Tongue (tissue), 2 donors: ENCODE results near the gene NXF3. TPM values are rescaled to one million over a fixed set of nuclear protein-coding genes. Genes with fewer than 3 reads are reported as not detected.
"Not testable (repeated sequence)": the region's sequence is repeated elsewhere in the genome, so short reads cannot be mapped to it uniquely, and the experiment has no call there.

Source experiments
- DNase-seq: peaks from one replicate; pipeline ENCODE4 v3.0.0-alpha.2; 2015
- total RNA-seq: library from RNA; depleted of rRNA; stranded (reverse); fragments of >200 nt; gene quantifications from one replicate; pipeline ENCODE4 v1.2.3, GENCODE V29; 2014

The NXF3 gene, protein sequence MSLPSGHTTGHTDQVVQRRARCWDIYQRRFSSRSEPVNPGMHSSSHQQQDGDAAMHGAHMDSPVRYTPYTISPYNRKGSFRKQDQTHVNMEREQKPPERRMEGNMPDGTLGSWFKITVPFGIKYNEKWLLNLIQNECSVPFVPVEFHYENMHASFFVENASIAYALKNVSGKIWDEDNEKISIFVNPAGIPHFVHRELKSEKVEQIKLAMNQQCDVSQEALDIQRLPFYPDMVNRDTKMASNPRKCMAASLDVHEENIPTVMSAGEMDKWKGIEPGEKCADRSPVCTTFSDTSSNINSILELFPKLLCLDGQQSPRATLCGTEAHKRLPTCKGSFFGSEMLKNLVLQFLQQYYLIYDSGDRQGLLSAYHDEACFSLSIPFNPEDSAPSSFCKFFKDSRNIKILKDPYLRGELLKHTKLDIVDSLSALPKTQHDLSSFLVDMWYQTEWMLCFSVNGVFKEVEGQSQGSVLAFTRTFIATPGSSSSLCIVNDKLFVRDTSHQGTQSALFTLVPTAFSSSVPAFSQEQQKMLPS
- total RNA-seq = not detected

GRCh38 chrX:103092942-103093341, at the start of gene NXF3:
Gene NXF3 (minus strand): TSS chrX:103093143. CDS start chrX:103093023, 120 bp downstream.
- no peak for DNase-seq

GRCh38 chrX:103136528-103136927, 43.6 kb upstream of the NXF3 start:
- not testable (repeated sequence) for DNase-seq

DNA sequence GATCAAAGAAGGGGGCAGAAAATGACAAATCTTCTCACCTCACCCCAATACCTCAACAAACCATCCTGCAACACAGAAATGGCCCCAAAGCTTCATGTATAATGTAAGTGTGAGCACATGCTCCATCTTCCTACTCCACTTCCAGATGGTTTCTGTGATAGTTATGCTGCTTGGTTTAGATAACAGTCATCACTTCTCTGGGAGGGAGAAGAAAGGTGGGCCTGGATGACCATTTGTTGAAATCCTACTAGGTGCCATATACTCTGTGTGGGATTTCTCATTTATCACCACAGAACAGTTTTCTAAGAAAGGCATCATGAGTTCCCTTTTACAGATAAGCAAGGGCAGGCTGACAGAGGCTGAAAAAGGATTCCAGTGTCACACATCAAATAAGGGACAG, 31.3 kb upstream of the NXF3 start:
- no peak for DNase-seq

GRCh38 chrX:103120748-103121147, 27.8 kb upstream of the NXF3 start:
- no peak for DNase-seq

- DNase-seq = not testable (repeated sequence)
Measured at GRCh38 chrX:103116970-103117369, 24.0 kb upstream of the NXF3 start.

DNA sequence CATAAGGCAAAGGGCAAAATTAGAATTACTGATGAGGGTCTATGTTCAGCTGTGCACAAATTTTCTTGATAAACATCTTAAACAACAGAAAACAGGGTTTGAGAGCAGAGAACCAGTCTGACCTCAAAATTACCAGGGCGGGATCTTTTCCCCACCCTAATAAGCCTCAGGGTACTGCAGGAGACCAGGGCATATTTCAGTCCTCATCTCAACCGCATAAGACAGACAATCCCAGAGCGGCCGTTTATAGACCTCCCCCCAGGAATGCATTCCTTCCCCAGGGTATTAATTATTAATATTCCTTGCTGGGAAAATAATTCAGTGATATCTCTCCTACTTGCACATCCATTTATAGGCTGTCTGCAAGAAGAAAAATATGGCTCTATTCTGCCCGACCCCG, 16.6 kb upstream of the NXF3 start:
- DNase-seq = not testable (repeated sequence)

GRCh38 chrX:103107836-103108235, 14.9 kb upstream of the NXF3 start:
- DNase-seq = no peak

- DNase-seq = not testable (repeated sequence)
Measured at GRCh38 chrX:103107227-103107737, 14.3 kb upstream of the NXF3 start.

DNA sequence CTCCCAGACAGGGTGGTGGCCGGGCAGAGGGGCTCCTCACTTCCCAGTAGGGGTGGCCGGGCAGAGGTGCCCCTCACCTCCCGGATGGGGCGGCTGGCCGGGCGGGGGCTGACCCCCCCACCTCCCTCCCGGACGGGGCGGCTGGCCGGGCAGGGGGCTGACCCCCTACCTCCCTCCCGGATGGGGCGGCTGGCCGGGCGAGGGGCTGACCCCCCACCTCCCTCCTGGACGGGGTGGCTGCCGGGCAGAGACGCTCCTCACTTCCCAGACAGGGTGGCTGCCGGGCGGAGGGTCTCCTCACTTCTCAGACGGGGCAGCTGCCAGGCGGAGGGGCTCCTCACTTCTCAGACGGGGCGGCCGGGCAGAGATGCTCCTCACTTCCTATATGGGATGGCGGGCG, 11.4 kb upstream of the NXF3 start:
- not testable (repeated sequence) for DNase-seq

DNA sequence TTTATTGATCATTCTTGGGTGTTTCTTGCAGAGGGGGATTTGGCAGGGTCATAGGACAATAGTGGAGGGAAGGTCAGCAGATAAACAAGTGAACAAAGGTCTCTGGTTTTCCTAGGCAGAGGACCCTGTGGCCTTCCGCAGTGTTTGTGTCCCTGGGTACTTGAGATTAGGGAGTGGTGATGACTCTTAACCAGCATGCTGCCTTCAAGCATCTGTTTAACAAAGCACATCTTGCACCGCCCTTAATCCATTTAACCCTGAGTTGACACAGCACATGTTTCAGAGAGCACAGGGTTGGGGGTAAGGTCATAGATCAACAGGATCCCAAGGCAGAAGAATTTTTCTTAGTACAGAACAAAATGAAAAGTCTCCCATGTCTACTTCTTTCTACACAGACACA, 10.9 kb upstream of the NXF3 start:
- DNase-seq = not testable (repeated sequence)

- no peak for DNase-seq
Measured at GRCh38 chrX:103101299-103102042, 8.5 kb upstream of the NXF3 start.

GRCh38 chrX:103100484-103100883, 7.5 kb upstream of the NXF3 start:
- DNase-seq = no peak

- DNase-seq = no peak
Measured at GRCh38 chrX:103099691-103100090, 6.7 kb upstream of the NXF3 start.

GRCh38 chrX:103098488-103098887, 5.5 kb upstream of the NXF3 start:
- DNase-seq = no peak

GRCh38 chrX:103081051-103081450, 11.9 kb downstream of the NXF3 start:
- no peak for DNase-seq

- DNase-seq = no peak
Measured at GRCh38 chrX:103073467-103073866, 19.5 kb downstream of the NXF3 start.

DNA sequence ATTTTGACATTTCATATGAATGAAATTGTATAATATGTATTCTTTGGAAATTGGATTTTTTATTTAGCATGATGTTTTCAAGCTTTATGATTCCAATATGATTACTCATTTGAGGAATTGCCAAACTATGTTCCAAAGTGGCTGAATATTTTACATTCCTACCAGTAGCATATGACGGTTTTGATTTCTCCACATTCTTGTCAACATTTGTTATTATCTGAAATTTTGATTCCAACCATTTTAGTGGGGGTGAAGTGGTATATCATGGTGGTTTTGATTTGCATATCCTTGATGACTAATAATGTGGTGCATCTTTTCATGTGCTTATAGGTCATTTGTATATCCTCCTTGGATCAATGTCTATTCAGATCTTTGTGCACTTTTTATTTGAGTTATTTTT, 26.3 kb downstream of the NXF3 start:
- DNase-seq = no peak

DNA sequence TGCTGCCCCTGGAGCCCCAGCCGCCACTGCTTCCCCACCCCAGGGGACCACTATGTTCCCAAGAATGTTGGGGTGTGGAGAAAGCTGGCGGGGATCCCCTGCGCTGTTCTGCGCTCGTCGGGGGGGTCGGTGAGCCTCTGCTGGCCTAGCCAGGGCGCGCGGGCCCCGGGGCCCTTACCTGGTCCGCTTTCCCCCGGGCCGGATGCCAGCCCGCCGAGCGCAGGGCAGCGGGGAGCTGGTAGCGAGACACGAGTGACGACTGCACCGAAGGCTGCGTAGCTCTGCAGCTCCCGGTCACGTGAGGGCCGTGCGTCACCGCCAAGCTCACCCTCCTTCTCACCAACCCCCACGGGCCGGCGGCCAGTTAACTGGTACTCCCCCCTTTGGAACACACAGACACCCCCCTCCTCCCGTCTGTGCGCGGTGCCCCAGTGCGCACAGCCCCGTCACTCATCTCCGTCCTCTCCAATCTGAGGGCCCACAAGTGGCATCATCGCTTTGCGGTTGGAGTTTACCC, 29.0 kb downstream of the NXF3 start, which contains the start of gene BEX1:
Gene BEX1 (minus strand): TSS at position 254 of the 517 bp plus-strand sequence. CDS start 897 bp downstream, outside the sequence.
- peak; percentile 40 for DNase-seq

- DNase-seq = peak; percentile 54
Measured at GRCh38 chrX:103063191-103063845, 29.6 kb downstream of the NXF3 start.

GRCh38 chrX:103061486-103061885, 31.5 kb downstream of the NXF3 start:
- no peak for DNase-seq

DNA sequence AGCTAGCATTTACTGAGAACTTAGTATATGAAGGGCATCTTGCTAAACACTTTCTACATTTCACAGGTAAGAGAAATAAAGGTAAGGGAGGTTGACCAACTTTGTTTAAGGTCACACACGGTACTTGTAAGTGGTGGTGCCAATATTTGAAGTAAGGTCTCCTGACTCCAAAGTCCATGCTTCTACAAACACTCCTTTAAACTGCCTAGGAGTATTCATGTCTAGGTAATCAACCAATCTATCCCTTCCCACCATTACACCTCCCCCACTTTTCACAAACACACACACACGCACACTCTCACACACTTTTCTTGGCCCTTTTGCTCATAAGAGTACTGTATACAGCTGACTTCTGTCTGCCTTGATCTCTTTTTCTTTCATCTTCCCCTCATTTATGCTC, 36.0 kb downstream of the NXF3 start:
- DNase-seq = no peak

DNA sequence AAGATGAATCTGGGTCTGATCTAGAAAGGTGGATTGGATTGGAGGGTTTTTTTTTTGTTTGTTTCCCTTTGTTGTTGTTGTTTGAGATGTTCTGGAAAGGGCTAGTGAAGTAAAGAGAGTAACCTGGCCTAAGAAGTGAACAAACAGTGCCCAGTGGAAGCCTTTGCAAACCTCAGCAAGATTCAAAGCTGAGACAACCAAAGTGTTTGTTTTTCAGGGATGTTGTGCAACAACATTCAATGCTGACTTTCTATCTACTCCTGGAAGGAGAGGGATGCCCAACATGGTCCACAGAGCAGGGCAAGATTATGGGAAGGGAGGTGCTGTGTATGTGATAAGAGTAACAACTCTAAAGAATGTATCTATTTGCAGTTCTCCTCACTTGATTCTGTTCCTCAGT, 40.3 kb downstream of the NXF3 start:
- no peak for DNase-seq
